Heart left ventricle (tissue), 13 donors: Measurements from ENCODE around the gene ENTR1.

Experiments
- POLR2A ChIP-seq, 2 donors: fragments of 450-650 bp; IDR thresholded peaks; one replicate each; pipeline ENCODE4 v1.6.1; 2017; ENCODE audit warnings: antibody characterized with exemption in 2 of 2, mild to moderate bottlenecking in 2 of 2, moderate library complexity in 2 of 2
- TF ChIP-seq, protein P1 (sequence below), 12 donors: fragments of 200-600 bp; sonication (generic) in 4 of 12; IDR thresholded peaks; one replicate each; pipeline versions ENCODE4 v1.5.0 to v1.8.0; 2018 to 2022; ENCODE audit warnings: antibody characterized with exemption in 12 of 12, mild to moderate bottlenecking in 5 of 12
- donor health status: ischemic (EF 13 %, LVEDD 7.1; RV severe dilation, severe dysfunction).
- donor health status: DM: no; HTN: yes; CAD: no.
- donor health status: DM: no; HTN: no; CAD: no.
- donor health status: ischemic (EF 25% LVEDD 6.9; RV normal size, moderate dysfunction).
- donor health status: ischemic (EF 25% LVEDD 5.7; RV mildly dilated, moderate dysfunction).
- donor health status: ischemic (EF 35%, LVEDD 5.7; RV mildly dilated, moderate dysfunction).
- donor health status: nonischemic (EF 11% LVEDD 7.7; RV severe dilation, severe dysfunction).
- donor health status: DM: yes; HTN: yes; CAD: no.
- donor health status: PGD.
- donor health status: ischemic (EF 29% LVEDD 5.4; RV normal size, mild dysfunction).
- donor health status: nonischemic (EF 23%, LVEDD 6.1; RV moderate dilation, normal function).

- TF ChIP-seq, protein P1, sequence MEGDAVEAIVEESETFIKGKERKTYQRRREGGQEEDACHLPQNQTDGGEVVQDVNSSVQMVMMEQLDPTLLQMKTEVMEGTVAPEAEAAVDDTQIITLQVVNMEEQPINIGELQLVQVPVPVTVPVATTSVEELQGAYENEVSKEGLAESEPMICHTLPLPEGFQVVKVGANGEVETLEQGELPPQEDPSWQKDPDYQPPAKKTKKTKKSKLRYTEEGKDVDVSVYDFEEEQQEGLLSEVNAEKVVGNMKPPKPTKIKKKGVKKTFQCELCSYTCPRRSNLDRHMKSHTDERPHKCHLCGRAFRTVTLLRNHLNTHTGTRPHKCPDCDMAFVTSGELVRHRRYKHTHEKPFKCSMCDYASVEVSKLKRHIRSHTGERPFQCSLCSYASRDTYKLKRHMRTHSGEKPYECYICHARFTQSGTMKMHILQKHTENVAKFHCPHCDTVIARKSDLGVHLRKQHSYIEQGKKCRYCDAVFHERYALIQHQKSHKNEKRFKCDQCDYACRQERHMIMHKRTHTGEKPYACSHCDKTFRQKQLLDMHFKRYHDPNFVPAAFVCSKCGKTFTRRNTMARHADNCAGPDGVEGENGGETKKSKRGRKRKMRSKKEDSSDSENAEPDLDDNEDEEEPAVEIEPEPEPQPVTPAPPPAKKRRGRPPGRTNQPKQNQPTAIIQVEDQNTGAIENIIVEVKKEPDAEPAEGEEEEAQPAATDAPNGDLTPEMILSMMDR (IDR thresholded peaks at IDR 0.05), result no peak
- no peak for TF ChIP-seq POLR2A (IDR thresholded peaks at IDR 0.05)
Measured at GRCh38 chr9:136443087-136443486, 32.7 kb upstream of the ENTR1 start.
